HCT116 (cell line): ENCODE data around the gene STRA8. TPM values are rescaled to one million over a fixed set of nuclear protein-coding genes. Genes with fewer than 3 reads are reported as not detected.

Source experiments
- ATAC-seq: fragments of 200-7000 bp; cut with Tn5 transposase; 2 replicates; pipeline ENCODE4 v1.9.1; 2020; ENCODE audit warnings: mild to moderate bottlenecking, moderate library complexity
- BruUV-seq: library from RNA; stranded (reverse); fragments of 400-500 nt; replicated peaks from 2 replicates; lab custom pipeline; 2021; lab: Mats Ljungman, UMichigan
- CTCF ChIA-PET: fragments of 300-600 bp; sonication (Branson Sonifier 250); formaldehyde crosslinking; loops from one replicate; lab custom pipeline; 2021; ENCODE audit warnings: antibody characterized with exemption; lab: Charles Lee
- POLR2A ChIA-PET: fragments of 300-600, 350-600 bp; sonication (Branson Sonifier 250); formaldehyde crosslinking; loops from one replicate; lab custom pipeline; 2021; ENCODE audit warnings: antibody characterized with exemption; lab: Charles Lee
- RAD21 ChIA-PET, 2 experiments: fragments of 300-600 bp; sonication (Branson Sonifier 250); formaldehyde crosslinking; loops; one replicate each; lab custom pipeline; 2023; ENCODE audit warnings: low total read pairs in 2 of 2; ENCODE audit not compliant: uncharacterized antibody in 2 of 2, unreplicated experiment in 2 of 2, low non-redundant PET in 1 of 2; lab: Charles Lee
- DNase-seq: peaks from one replicate; pipeline ENCODE4 v3.0.0-alpha.2; 2010; ENCODE audit warnings: low read depth, low spot score
- H2AFZ ChIP-seq: fragments of 200-600 bp; shearing (Covaris generic), sonication (generic); 2 replicates; pipeline ENCODE4 v1.6.1; 2017; ENCODE audit warnings: low read depth, mixed run types, mixed read lengths, antibody characterized with exemption, low read length; ENCODE audit not compliant: poor library complexity, severe bottlenecking
- H3K27ac ChIP-seq: 2 replicates; pipeline ENCODE4 v1.5.1; 2012; ENCODE audit warnings: low read depth, low read length
- H3K27me3 ChIP-seq: fragments of 200-600 bp; sonication (generic); 2 replicates; pipeline ENCODE4 v1.6.1; 2016; ENCODE audit warnings: mixed run types, low read length, mixed read lengths; ENCODE audit not compliant: insufficient read depth
- H3K36me3 ChIP-seq, 2 experiments: fragments of 200-500 bp in 1 of 2; fragments of 200-600 bp in 1 of 2; sonication (Bioruptor generic) in 1 of 2; sonication (generic) in 1 of 2; 2 replicates each; pipeline versions ENCODE4 v1.5.1 to v1.6.1; 2014 to 2016; ENCODE audit warnings: low read length in 2 of 2, inconsistent platforms in 1 of 2, mixed read lengths in 1 of 2, mixed run types in 1 of 2; ENCODE audit not compliant: insufficient read depth in 2 of 2, control insufficient read depth in 1 of 2
- H3K4me1 ChIP-seq, 2 experiments: fragments of 200-600 bp in 1 of 2; sonication (generic) in 1 of 2; 2 replicates each; pipeline versions ENCODE4 v1.5.1 to v1.6.1; 2012 to 2017; ENCODE audit warnings: low read length in 2 of 2, inconsistent platforms in 1 of 2, mild to moderate bottlenecking in 1 of 2, mixed read lengths in 1 of 2, mixed run types in 1 of 2, moderate library complexity in 1 of 2; ENCODE audit not compliant: insufficient read depth in 2 of 2, control insufficient read depth in 1 of 2
- H3K4me2 ChIP-seq: fragments of 200-600 bp; sonication (generic); 2 replicates; pipeline ENCODE4 v1.6.1; 2017; ENCODE audit warnings: mixed run types, low read length, mixed read lengths
- H3K4me3 ChIP-seq, 2 experiments: fragments of 200-600 bp in 1 of 2; sonication (generic) in 1 of 2; replicated peaks in 1 of 2; 2 replicates each; pipeline ENCODE4 v1.5.1; 2011 to 2016; ENCODE audit warnings: low read length in 2 of 2, control low read depth in 1 of 2, low read depth in 1 of 2, mild to moderate bottlenecking in 1 of 2, mixed read lengths in 1 of 2, mixed run types in 1 of 2
- H3K79me2 ChIP-seq: fragments of 200-600 bp; sonication (generic); 2 replicates; pipeline ENCODE4 v1.6.1; 2017; ENCODE audit warnings: mild to moderate bottlenecking, mixed run types, low read length, moderate library complexity, mixed read lengths; ENCODE audit not compliant: insufficient read depth
- H3K9ac ChIP-seq: fragments of 200-600 bp; sonication (generic); 2 replicates; pipeline ENCODE4 v1.6.1; 2016; ENCODE audit warnings: low read length, mixed read lengths
- H3K9me2 ChIP-seq: fragments of 200-600 bp; sonication (generic), shearing (Covaris generic); 2 replicates; pipeline ENCODE4 v1.6.1; 2017; ENCODE audit warnings: mixed run types, mild to moderate bottlenecking, moderate library complexity; ENCODE audit not compliant: insufficient read depth
- H3K9me3 ChIP-seq, 2 experiments: fragments of 200-500 bp in 1 of 2; fragments of 200-600 bp in 1 of 2; sonication (Bioruptor generic) in 1 of 2; sonication (generic) in 1 of 2; 2 replicates each; pipeline ENCODE4 v1.6.1; 2014 to 2017; ENCODE audit warnings: low read length in 2 of 2, mixed read lengths in 2 of 2, inconsistent platforms in 1 of 2, low read depth in 1 of 2, mild to moderate bottlenecking in 1 of 2, mixed run types in 1 of 2, moderate library complexity in 1 of 2; ENCODE audit not compliant: control insufficient read depth in 1 of 2, insufficient read depth in 1 of 2
- H4K20me1 ChIP-seq: fragments of 200-600 bp; sonication (generic), shearing (Covaris generic); 2 replicates; pipeline ENCODE4 v1.6.1; 2017; ENCODE audit warnings: mixed run types, mild to moderate bottlenecking, moderate library complexity; ENCODE audit not compliant: insufficient read depth
- CTCF ChIP-seq, 3 experiments: fragments of 200-600 bp in 1 of 3; sonication (generic) in 1 of 3; IDR thresholded peaks in 2 of 3; conservative IDR thresholded peaks in 1 of 3; 2 replicates each; pipeline ENCODE4 v1.5.1; 2012 to 2017; ENCODE audit warnings: low read depth in 2 of 3, low read length in 2 of 3, antibody characterized with exemption in 1 of 3, borderline replicate concordance in 1 of 3, control low read depth in 1 of 3, mild to moderate bottlenecking in 1 of 3, mixed read lengths in 1 of 3, mixed run types in 1 of 3, moderate library complexity in 1 of 3; ENCODE audit not compliant: insufficient read depth in 1 of 3
- EGR1 ChIP-seq: IDR thresholded peaks from 2 replicates; pipeline ENCODE4 v1.6.1; 2012; ENCODE audit warnings: low read depth
- EZH2 ChIP-seq: fragments of 200-600 bp; sonication (generic); IDR thresholded peaks from 2 replicates; pipeline ENCODE4 v1.6.1; 2017; ENCODE audit warnings: antibody characterized with exemption, mixed run types
- MAX ChIP-seq: IDR thresholded peaks from 2 replicates; pipeline ENCODE4 v1.6.1; 2012
- ZBTB33 ChIP-seq: IDR thresholded peaks from 2 replicates; pipeline ENCODE4 v1.6.1; 2011; ENCODE audit warnings: mild to moderate bottlenecking, low read length, moderate library complexity; ENCODE audit not compliant: insufficient replicate concordance; ENCODE audit errors: extremely low read depth
- ZFX ChIP-seq: fragments of 450-650 bp; IDR thresholded peaks from 2 replicates; pipeline ENCODE4 v1.6.1; 2017
- intact Hi-C: fragments of 100-400 bp; cut with micrococcal nuclease; formaldehyde crosslinking; loops from 2 replicates; pipeline ENCODE4 v1.10.0; 2022
- total RNA-seq: library from RNA; stranded (reverse); gene quantifications from one replicate; pipeline ENCODE4 v1.2.1, GENCODE V29; 2021; ENCODE audit not compliant: unreplicated experiment

STRA8 gene
- total RNA-seq, 1 experiment from 2014 or later: not detected

GRCh38 chr7:135258585-135258984, 24.9 kb downstream of the STRA8 start:
- no peaks in the 10 kb centered on the region for H3K9me3 ChIP-seq
- ChIA-PET POLR2A (no interaction called here), CTCF (no interaction called here), RAD21 (interaction anchor here in 1 of 2 experiments (0.6 kb wide), 1 partner anchor 11 kb away, joined by 3 read pairs; no protein-coding TSS in a partner anchor)
- intact Hi-C loops: no loop called here
- no peak overlapping the region for H3K4me3 ChIP-seq
- ATAC-seq: no peak
- no peaks in the 10 kb centered on the region for H3K27me3 ChIP-seq
- no peaks in the 10 kb centered on the region for H3K79me2 ChIP-seq
- BruUV-seq: no TSS peak
- H3K4me2 ChIP-seq: no peak overlapping the region
- H3K9ac ChIP-seq: no peak overlapping the region
- no peak for DNase-seq
- H4K20me1 ChIP-seq: no peaks in the 10 kb centered on the region
- no peak overlapping the region for H3K27ac ChIP-seq
- H3K9me2 ChIP-seq: no peaks in the 10 kb centered on the region
- H3K36me3 ChIP-seq: no peaks in the 10 kb centered on the region
- no peak for TF ChIP-seq MAX
- TF ChIP-seq EGR1: no peak
- no peak for TF ChIP-seq EZH2
- no peak for TF ChIP-seq ZFX
- no peak for TF ChIP-seq CTCF (IDR thresholded peaks at IDR 0.05 in 2 of 3, conservative IDR thresholded peaks at IDR 0.05 in 1 of 3; ENCODE audit: borderline replicate concordance in 1 of 3, insufficient read depth in 1 of 3, low read depth in 2 of 3, low read length in 2 of 3)
- TF ChIP-seq ZBTB33: no peak
- H2AFZ ChIP-seq: no peak overlapping the region
- H3K4me1 ChIP-seq: peaks cover 9 to 14% of the 10 kb centered on the region in 2 experiments
